Caco-2 (cell line): ENCODE data around the gene ST6GALNAC5. TPM values are rescaled to one million over a fixed set of nuclear protein-coding genes. Genes with fewer than 3 reads are reported as not detected.

ENCODE experiments used
- BruUV-seq: library from RNA; stranded (reverse); fragments of 400-500 nt; replicated peaks from 2 replicates; lab custom pipeline; 2021; lab: Mats Ljungman, UMichigan
- CTCF ChIA-PET: fragments of 300-600 bp; sonication (Branson Sonifier 250); formaldehyde crosslinking; loops from one replicate; lab custom pipeline; 2022; ENCODE audit warnings: antibody characterized with exemption; lab: Charles Lee
- POLR2A ChIA-PET: fragments of 300-600 bp; sonication (Branson Sonifier 250); formaldehyde crosslinking; loops from one replicate; lab custom pipeline; 2022; ENCODE audit warnings: antibody characterized with exemption; lab: Charles Lee
- DNase-seq, 2 experiments: peaks; one replicate each; pipeline versions ENCODE4 v3.0.0 to v3.0.0-alpha.2; 2020 to 2022
- H3K27me3 ChIP-seq: replicated peaks from 2 replicates; pipeline ENCODE4 v1.6.0; 2011; ENCODE audit warnings: low read length; ENCODE audit not compliant: control insufficient read depth, insufficient read depth
- H3K36me3 ChIP-seq: 2 replicates; pipeline ENCODE4 v1.5.1; 2011; ENCODE audit warnings: low read length; ENCODE audit not compliant: control insufficient read depth, insufficient read depth
- H3K4me1 ChIP-seq: fragments of 250-450 bp; sonication (Bioruptor Pico); 2 replicates; pipeline ENCODE4 v1.5.1; 2020; ENCODE audit warnings: mild to moderate bottlenecking
- H3K4me3 ChIP-seq: 2 replicates; pipeline ENCODE4 v1.5.1; 2011; ENCODE audit warnings: low read depth, mild to moderate bottlenecking, control low read depth, low read length
- H3K9me3 ChIP-seq: fragments of 250-450 bp; sonication (Bioruptor Pico); 2 replicates; pipeline ENCODE4 v1.5.1; 2020; ENCODE audit warnings: mild to moderate bottlenecking, moderate library complexity
- H3K27ac Mint-ChIP-seq: one replicate; pipeline ENCODE4 v1.8.0; 2022; ENCODE audit warnings: mixed read lengths; ENCODE audit not compliant: unreplicated experiment
- H3K27me3 Mint-ChIP-seq: one replicate; pipeline ENCODE4 v1.8.0; 2022; ENCODE audit warnings: mixed read lengths; ENCODE audit not compliant: insufficient read depth, unreplicated experiment
- H3K36me3 Mint-ChIP-seq: one replicate; pipeline ENCODE4 v1.8.0; 2022; ENCODE audit warnings: mild to moderate bottlenecking, mixed read lengths; ENCODE audit not compliant: insufficient read depth, unreplicated experiment
- H3K4me1 Mint-ChIP-seq: one replicate; pipeline ENCODE4 v1.8.0; 2022; ENCODE audit warnings: low read depth, mixed read lengths; ENCODE audit not compliant: unreplicated experiment
- H3K4me3 Mint-ChIP-seq: one replicate; pipeline ENCODE4 v1.8.0; 2022; ENCODE audit warnings: mild to moderate bottlenecking, moderate library complexity, mixed read lengths; ENCODE audit not compliant: unreplicated experiment
- H3K9me3 Mint-ChIP-seq: one replicate; pipeline ENCODE4 v1.8.0; 2022; ENCODE audit warnings: mixed read lengths; ENCODE audit not compliant: unreplicated experiment
- intact Hi-C: fragments of 100-400 bp; cut with micrococcal nuclease; formaldehyde crosslinking; loops from one replicate; pipeline ENCODE4 v1.10.0; 2022; ENCODE audit not compliant: unreplicated experiment
- total RNA-seq: library from RNA; stranded (reverse); gene quantifications from 2 replicates; pipeline ENCODE4 v1.2.3, GENCODE V29; 2022
- TF ChIP-seq, protein P1 (sequence below), 2 experiments: fragments of 200-600 bp in 1 of 2; IDR thresholded peaks; 1 replicate in 1 of 2; 2 replicates in 1 of 2; pipeline versions ENCODE4 v1.5.1 to v1.8.0; 2011 to 2022; ENCODE audit warnings: antibody characterized with exemption in 1 of 2, control low read depth in 1 of 2, inconsistent platforms in 1 of 2, low read depth in 1 of 2, low read length in 1 of 2, mild to moderate bottlenecking in 1 of 2, moderate library complexity in 1 of 2; ENCODE audit not compliant: insufficient read depth in 1 of 2, severe bottlenecking in 1 of 2, unreplicated experiment in 1 of 2

Gene ST6GALNAC5
- total RNA-seq, 1 experiment from 2014 or later, result 0.09 TPM

DNA sequence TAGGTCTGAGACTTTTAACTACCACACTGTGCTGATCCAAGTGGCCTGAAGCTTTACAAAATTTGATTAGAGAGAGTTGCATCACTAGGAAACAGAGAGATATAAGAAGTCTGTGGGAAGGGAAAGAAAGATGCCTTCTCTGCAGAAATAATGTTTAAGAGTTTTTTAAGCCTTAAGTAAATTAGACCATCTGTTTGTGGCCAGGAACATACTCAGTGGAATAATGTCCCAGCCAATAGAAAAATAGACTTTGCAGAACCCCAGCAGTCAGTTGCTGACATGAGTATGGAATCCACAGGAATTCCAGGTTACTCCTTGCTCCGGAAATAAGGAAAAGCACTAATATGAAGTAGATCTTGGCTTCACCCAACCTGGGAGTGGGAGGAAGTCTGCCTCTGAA, 144.8 kb downstream of the ST6GALNAC5 start:
- CTCF ChIA-PET, result no interaction called here
- H3K27me3 Mint-ChIP-seq, result peaks cover 6% of the 10 kb centered on the region

DNA sequence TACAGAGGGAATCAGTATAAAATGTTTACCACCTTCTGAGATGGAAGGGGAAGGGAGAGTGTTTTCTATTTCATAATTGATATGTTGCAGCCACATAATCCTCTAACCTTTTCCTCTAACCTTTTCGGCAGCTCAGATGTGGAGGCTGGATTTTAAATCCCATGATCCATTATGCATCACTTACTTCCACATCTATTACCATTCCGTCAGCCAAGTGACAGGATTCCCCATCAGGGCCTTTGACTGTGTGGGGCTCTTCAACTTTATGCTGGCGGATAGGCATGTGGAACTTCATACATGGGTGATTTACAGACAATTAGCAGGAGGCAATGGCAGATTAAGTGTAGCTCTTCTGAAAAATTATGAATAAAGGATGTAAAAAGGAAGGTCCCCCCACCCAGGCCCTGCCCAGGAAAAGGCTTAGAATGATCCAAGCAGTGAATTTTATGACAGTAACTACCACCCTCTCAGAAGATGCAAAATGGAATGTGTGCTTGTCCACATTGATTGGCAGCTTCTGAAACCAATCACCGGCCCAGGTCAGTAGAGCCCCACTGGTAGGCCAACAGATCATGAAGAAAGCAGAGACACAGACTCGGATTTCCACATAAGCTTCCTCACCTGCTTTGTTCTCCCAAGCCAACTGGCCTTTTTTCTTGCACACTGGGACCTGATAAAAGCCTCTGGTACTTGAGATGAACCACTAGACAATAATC, 147.0 kb downstream of the ST6GALNAC5 start:
- peaks cover 6% of the 10 kb centered on the region for H3K27me3 Mint-ChIP-seq
- H3K4me1 ChIP-seq, result no peaks in the 10 kb centered on the region
- POLR2A ChIA-PET, result no interaction called here
- H3K4me1 Mint-ChIP-seq, result no peaks in the 10 kb centered on the region
- H3K9me3 Mint-ChIP-seq, result no peaks in the 10 kb centered on the region
- CTCF ChIA-PET, result no interaction called here
- H3K27me3 ChIP-seq, result no peaks in the 10 kb centered on the region; the same call in 1 of the 2 replicates
- H3K4me3 Mint-ChIP-seq, result no peak overlapping the region
- intact Hi-C loops, result no loop called here
- H3K27ac Mint-ChIP-seq, result no peak overlapping the region
- no peaks in the 10 kb centered on the region for H3K9me3 ChIP-seq
- TF ChIP-seq, protein P1, sequence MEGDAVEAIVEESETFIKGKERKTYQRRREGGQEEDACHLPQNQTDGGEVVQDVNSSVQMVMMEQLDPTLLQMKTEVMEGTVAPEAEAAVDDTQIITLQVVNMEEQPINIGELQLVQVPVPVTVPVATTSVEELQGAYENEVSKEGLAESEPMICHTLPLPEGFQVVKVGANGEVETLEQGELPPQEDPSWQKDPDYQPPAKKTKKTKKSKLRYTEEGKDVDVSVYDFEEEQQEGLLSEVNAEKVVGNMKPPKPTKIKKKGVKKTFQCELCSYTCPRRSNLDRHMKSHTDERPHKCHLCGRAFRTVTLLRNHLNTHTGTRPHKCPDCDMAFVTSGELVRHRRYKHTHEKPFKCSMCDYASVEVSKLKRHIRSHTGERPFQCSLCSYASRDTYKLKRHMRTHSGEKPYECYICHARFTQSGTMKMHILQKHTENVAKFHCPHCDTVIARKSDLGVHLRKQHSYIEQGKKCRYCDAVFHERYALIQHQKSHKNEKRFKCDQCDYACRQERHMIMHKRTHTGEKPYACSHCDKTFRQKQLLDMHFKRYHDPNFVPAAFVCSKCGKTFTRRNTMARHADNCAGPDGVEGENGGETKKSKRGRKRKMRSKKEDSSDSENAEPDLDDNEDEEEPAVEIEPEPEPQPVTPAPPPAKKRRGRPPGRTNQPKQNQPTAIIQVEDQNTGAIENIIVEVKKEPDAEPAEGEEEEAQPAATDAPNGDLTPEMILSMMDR (IDR thresholded peaks at IDR 0.05; ENCODE audit: insufficient read depth in 1 of 2, low read depth in 1 of 2, low read length in 1 of 2, severe bottlenecking in 1 of 2, unreplicated experiment in 1 of 2), result no peak
- H3K36me3 Mint-ChIP-seq, result no peaks in the 10 kb centered on the region
- no TSS peak for BruUV-seq
- no peaks in the 10 kb centered on the region for H3K36me3 ChIP-seq
- no peak overlapping the region for H3K4me3 ChIP-seq
- peak; percentile 3 to 44 for DNase-seq

More for the DNA sequence above, 144.8 kb downstream of the ST6GALNAC5 start:
- Mint-ChIP-seq H3K4me1 (no peaks in the 10 kb centered on the region), H3K4me3 (no peak overlapping the region), H3K27ac (no peak overlapping the region), H3K36me3 (no peaks in the 10 kb centered on the region), H3K9me3 (no peaks in the 10 kb centered on the region)
- Histone ChIP-seq H3K4me1 (no peaks in the 10 kb centered on the region), H3K4me3 (no peak overlapping the region), H3K36me3 (no peaks in the 10 kb centered on the region), H3K27me3 (no peaks in the 10 kb centered on the region; the same call in 1 of the 2 replicates), H3K9me3 (no peaks in the 10 kb centered on the region)
- POLR2A ChIA-PET, result no interaction called here
- DNase-seq, result no peak
- BruUV-seq, result no TSS peak
- TF ChIP-seq, protein P1 (IDR thresholded peaks at IDR 0.05; ENCODE audit: insufficient read depth in 1 of 2, low read depth in 1 of 2, low read length in 1 of 2, severe bottlenecking in 1 of 2, unreplicated experiment in 1 of 2), result no peak
- intact Hi-C loops, result no loop called here

DNA sequence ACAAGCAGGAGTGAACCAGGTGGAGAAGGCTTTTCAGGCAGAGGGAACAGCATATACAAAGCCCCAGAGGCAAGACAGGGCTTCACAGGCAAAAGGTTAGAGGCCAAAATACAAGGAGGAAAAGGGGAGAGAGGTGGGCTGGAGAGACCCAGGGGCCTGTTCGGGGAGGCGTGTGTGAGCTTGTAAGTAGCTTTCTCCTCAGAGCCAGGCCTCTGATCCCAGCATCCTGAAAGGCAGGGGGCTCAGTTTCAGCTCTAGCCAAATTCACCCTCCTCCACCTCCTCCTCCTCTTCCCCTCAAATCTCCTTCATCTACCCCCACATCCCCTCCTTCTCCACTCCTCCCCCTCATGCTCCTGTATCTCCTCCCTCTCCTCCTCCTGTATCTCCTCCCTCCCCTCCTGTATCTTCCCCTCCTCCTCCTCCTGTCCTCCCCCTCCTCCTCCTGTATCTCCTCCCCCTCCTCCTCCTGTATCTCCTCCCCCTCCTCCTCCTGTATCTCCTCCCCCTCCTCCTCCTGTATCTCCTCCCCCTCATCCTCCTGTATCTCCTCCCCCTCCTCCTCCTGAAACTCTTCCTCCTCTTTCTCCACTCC, 148.6 kb downstream of the ST6GALNAC5 start:
- H3K4me1 Mint-ChIP-seq, result no peaks in the 10 kb centered on the region
- intact Hi-C loops, result no loop called here

More for the DNA sequence above, 148.6 kb downstream of the ST6GALNAC5 start:
- Mint-ChIP-seq H3K27ac (no peak overlapping the region), H3K36me3 (no peaks in the 10 kb centered on the region), H3K4me3 (no peak overlapping the region), H3K9me3 (no peaks in the 10 kb centered on the region), H3K27me3 (peaks cover 6% of the 10 kb centered on the region)
- ChIA-PET CTCF (no interaction called here), POLR2A (no interaction called here)
- H3K4me1 ChIP-seq, result no peaks in the 10 kb centered on the region
- no peak overlapping the region for H3K4me3 ChIP-seq
- TF ChIP-seq, protein P1 (IDR thresholded peaks at IDR 0.05; ENCODE audit: insufficient read depth in 1 of 2, low read depth in 1 of 2, low read length in 1 of 2, severe bottlenecking in 1 of 2, unreplicated experiment in 1 of 2), result no peak
- no peaks in the 10 kb centered on the region; the same call in 1 of the 2 replicates for H3K27me3 ChIP-seq
- DNase-seq, result no peak
- no TSS peak for BruUV-seq
- no peaks in the 10 kb centered on the region for H3K36me3 ChIP-seq
- H3K9me3 ChIP-seq, result no peaks in the 10 kb centered on the region
